Thyroid gland (tissue), 4 donors: Measurements from ENCODE around the gene EPHA5. TPM values are rescaled to one million over a fixed set of nuclear protein-coding genes. Genes with fewer than 3 reads are reported as not detected.
"Not testable (repeated sequence)": the region's sequence is repeated elsewhere in the genome, so short reads cannot be mapped to it uniquely, and the experiment has no call there.

Experiments used
- DNase-seq, 2 donors: peaks; one replicate each; pipeline ENCODE4 v3.0.0-alpha.2; 2019
- H3K27ac ChIP-seq, 3 donors: fragments of 200-600 bp; sonication (generic); 1 replicate in 2 of 3; 2 replicates in 1 of 3; pipeline ENCODE4 v1.5.1; 2016 to 2019; ENCODE audit warnings: mild to moderate bottlenecking in 1 of 3, moderate library complexity in 1 of 3
- H3K27me3 ChIP-seq: fragments of 200-600 bp; sonication (generic); one replicate; pipeline ENCODE4 v1.5.1; 2019
- H3K36me3 ChIP-seq, 2 donors: fragments of 200-600 bp; sonication (generic); one replicate each; pipeline ENCODE4 v1.5.1; 2016 to 2019
- H3K4me1 ChIP-seq, 2 donors: fragments of 200-600 bp; sonication (generic); one replicate each; pipeline ENCODE4 v1.5.1; 2017 to 2019
- H3K4me3 ChIP-seq, 3 donors: fragments of 200-600 bp; sonication (generic); replicated peaks in 1 of 3; 1 replicate in 2 of 3; 2 replicates in 1 of 3; pipeline ENCODE4 v1.5.1; 2016; ENCODE audit warnings: mild to moderate bottlenecking in 1 of 3
- H3K9me3 ChIP-seq: fragments of 200-600 bp; sonication (generic); one replicate; pipeline ENCODE4 v1.5.1; 2017
- POLR2A ChIP-seq, 2 donors: fragments of 450-650 bp; IDR thresholded peaks; one replicate each; pipeline ENCODE4 v1.6.1; 2017; ENCODE audit warnings: antibody characterized with exemption in 2 of 2, mild to moderate bottlenecking in 2 of 2, moderate library complexity in 1 of 2
- WGBS, 2 donors: methylation state at CpG; one replicate each; pipeline ENCODE4 v1.1.5; 2017; 5-methylcytosine and 5-hydroxymethylcytosine counted together
- intact Hi-C: fragments of 100-400 bp; cut with DNase I; formaldehyde crosslinking; loops from one replicate; pipeline ENCODE4 v1.15.1; 2023
- total RNA-seq, 4 donors: library from RNA; depleted of rRNA; stranded (reverse); fragments of >200 nt; gene quantifications; one replicate each; pipeline ENCODE4 v1.2.3, GENCODE V29; 2016
- TF ChIP-seq, protein P1 (sequence below), 6 experiments: fragments of 200-600 bp in 3 of 6; fragments of 450-650 bp in 3 of 6; sonication (generic) in 3 of 6; IDR thresholded peaks; one replicate each; pipeline ENCODE4 v1.5.1; 2016 to 2019; ENCODE audit warnings: antibody characterized with exemption in 6 of 6, mild to moderate bottlenecking in 2 of 6, inconsistent platforms in 1 of 6, moderate library complexity in 1 of 6

EPHA5 gene
- total RNA-seq, 4 donors from 2014 or later: 1.5 to 5.4 (median 4.7) TPM

- no peaks in the 10 kb centered on the region for H3K36me3 ChIP-seq
- H3K27ac ChIP-seq: no peak overlapping the region
- H3K9me3 ChIP-seq: no peaks in the 10 kb centered on the region
- 88 to 91% methylated on average over 3 of the region's 3 CpGs for WGBS, 2 donors
- no peak for TF ChIP-seq POLR2A (IDR thresholded peaks at IDR 0.05)
- H3K4me3 ChIP-seq: no peak overlapping the region
- no peaks in the 10 kb centered on the region for H3K27me3 ChIP-seq
- intact Hi-C loops: no loop called here
- no peaks in the 10 kb centered on the region for H3K4me1 ChIP-seq
- no peak for DNase-seq
Observed at GRCh38 chr4:65311120-65311519, 359.2 kb downstream of the EPHA5 start.

- TF ChIP-seq POLR2A (IDR thresholded peaks at IDR 0.05): no peak
- TF ChIP-seq, protein P1, sequence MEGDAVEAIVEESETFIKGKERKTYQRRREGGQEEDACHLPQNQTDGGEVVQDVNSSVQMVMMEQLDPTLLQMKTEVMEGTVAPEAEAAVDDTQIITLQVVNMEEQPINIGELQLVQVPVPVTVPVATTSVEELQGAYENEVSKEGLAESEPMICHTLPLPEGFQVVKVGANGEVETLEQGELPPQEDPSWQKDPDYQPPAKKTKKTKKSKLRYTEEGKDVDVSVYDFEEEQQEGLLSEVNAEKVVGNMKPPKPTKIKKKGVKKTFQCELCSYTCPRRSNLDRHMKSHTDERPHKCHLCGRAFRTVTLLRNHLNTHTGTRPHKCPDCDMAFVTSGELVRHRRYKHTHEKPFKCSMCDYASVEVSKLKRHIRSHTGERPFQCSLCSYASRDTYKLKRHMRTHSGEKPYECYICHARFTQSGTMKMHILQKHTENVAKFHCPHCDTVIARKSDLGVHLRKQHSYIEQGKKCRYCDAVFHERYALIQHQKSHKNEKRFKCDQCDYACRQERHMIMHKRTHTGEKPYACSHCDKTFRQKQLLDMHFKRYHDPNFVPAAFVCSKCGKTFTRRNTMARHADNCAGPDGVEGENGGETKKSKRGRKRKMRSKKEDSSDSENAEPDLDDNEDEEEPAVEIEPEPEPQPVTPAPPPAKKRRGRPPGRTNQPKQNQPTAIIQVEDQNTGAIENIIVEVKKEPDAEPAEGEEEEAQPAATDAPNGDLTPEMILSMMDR (IDR thresholded peaks at IDR 0.05): no peak
- Histone ChIP-seq H3K4me3 (no peak overlapping the region), H3K27ac (no peak overlapping the region), H3K9me3 (no peaks in the 10 kb centered on the region), H3K27me3 (no peaks in the 10 kb centered on the region), H3K36me3 (no peaks in the 10 kb centered on the region), H3K4me1 (no peaks in the 10 kb centered on the region)
- no peak for DNase-seq
- WGBS, 2 donors: 82 to 90% methylated on average over 1 of the region's 1 CpG
- intact Hi-C loops: no loop called here
Observed at GRCh38 chr4:65310586-65310985, 359.7 kb downstream of the EPHA5 start.

GRCh38 chr4:65308626-65309025 lies 361.7 kb downstream of the EPHA5 start:
- H3K4me3 ChIP-seq, H3K36me3 ChIP-seq, intact Hi-C loops, H3K9me3 ChIP-seq, H3K27me3 ChIP-seq, H3K27ac ChIP-seq, DNase-seq, H3K4me1 ChIP-seq: not testable (repeated sequence)
- 92 to 93% methylated on average over 8 of the region's 8 CpGs for WGBS, 2 donors

- Histone ChIP-seq H3K27ac (no peak overlapping the region), H3K4me1 (no peaks in the 10 kb centered on the region), H3K36me3 (no peaks in the 10 kb centered on the region), H3K4me3 (no peak overlapping the region), H3K9me3 (no peaks in the 10 kb centered on the region), H3K27me3 (no peaks in the 10 kb centered on the region)
- WGBS, 2 donors: 28 to 31% methylated on average over 1 of the region's 1 CpG
- intact Hi-C loops: no loop called here
- no peak for TF ChIP-seq POLR2A (IDR thresholded peaks at IDR 0.05)
- TF ChIP-seq, protein P1 (IDR thresholded peaks at IDR 0.05): no peak
- DNase-seq: no peak
Observed at GRCh38 chr4:65302145-65302544, 368.1 kb downstream of the EPHA5 start.

- Histone ChIP-seq H3K4me3 (no peak overlapping the region), H3K27me3 (no peaks in the 10 kb centered on the region), H3K4me1 (no peaks in the 10 kb centered on the region), H3K9me3 (no peaks in the 10 kb centered on the region), H3K27ac (no peak overlapping the region), H3K36me3 (no peaks in the 10 kb centered on the region)
- intact Hi-C loops: no loop called here
- DNase-seq: no peak
- TF ChIP-seq POLR2A (IDR thresholded peaks at IDR 0.05): no peak
- TF ChIP-seq, protein P1 (IDR thresholded peaks at IDR 0.05): no peak
- 74 to 79% methylated on average over 4 of the region's 4 CpGs for WGBS, 2 donors
Observed at GRCh38 chr4:65296246-65296645, 374.0 kb downstream of the EPHA5 start.

- TF ChIP-seq, protein P1 (IDR thresholded peaks at IDR 0.05): no peak
- no peak for TF ChIP-seq POLR2A (IDR thresholded peaks at IDR 0.05)
- Histone ChIP-seq H3K36me3 (no peaks in the 10 kb centered on the region), H3K27ac (no peak overlapping the region), H3K4me1 (no peaks in the 10 kb centered on the region), H3K27me3 (no peaks in the 10 kb centered on the region), H3K9me3 (no peaks in the 10 kb centered on the region), H3K4me3 (no peak overlapping the region)
- DNase-seq: no peak
- intact Hi-C loops: no loop called here
- WGBS, 2 donors: 44 to 79% methylated on average over 3 of the region's 3 CpGs
Observed at GRCh38 chr4:65287071-65287470, 383.2 kb downstream of the EPHA5 start.
